GM18502 (cell line): ENCODE measurements around the gene ZBTB7B.
A peak's percentile ranks its signal among the peaks of the same experiment; 100 is the strongest.
"Not testable (repeated sequence)": the region's sequence is repeated elsewhere in the genome, so short reads cannot be mapped to it uniquely, and the experiment has no call there.

Experiments used
- ATAC-seq: cut with Tn5 transposase; IDR thresholded peaks from one replicate; pipeline ENCODE4 v1.9.1; 2021; ENCODE audit warnings: mild to moderate bottlenecking; ENCODE audit not compliant: unreplicated experiment, poor library complexity

Gene ZBTB7B

GRCh38 chr1:154986736-154987135, 15.9 kb upstream of the ZBTB7B start:
- ATAC-seq = not testable (repeated sequence)

- ATAC-seq = no peak
These were observed 15.3 kb upstream of the ZBTB7B start for GRCh38 chr1:154987326-154987725.

GRCh38 chr1:154988058-154988954, 14.3 kb upstream of the ZBTB7B start:
- ATAC-seq = no peak

- ATAC-seq = no peak
These were observed 13.3 kb upstream of the ZBTB7B start for GRCh38 chr1:154989195-154989860.

GRCh38 chr1:154990276-154990675, 12.3 kb upstream of the ZBTB7B start:
- ATAC-seq = no peak

- ATAC-seq = no peak
These were observed 9.7 kb upstream of the ZBTB7B start for GRCh38 chr1:154992721-154993571.

- ATAC-seq = no peak
These were observed 8.9 kb upstream of the ZBTB7B start, which contains the start of gene LENEP for GRCh38 chr1:154993572-154994268. LENEP (plus strand) TSS chr1:154993586; CDS start chr1:154993608, 22 bp downstream.

GRCh38 chr1:154994269-154994587, 8.4 kb upstream of the ZBTB7B start:
- ATAC-seq = no peak

GRCh38 chr1:154994591-154994990, 8.0 kb upstream of the ZBTB7B start:
- ATAC-seq = no peak

- ATAC-seq = not testable (repeated sequence)
These were observed 7.2 kb upstream of the ZBTB7B start for GRCh38 chr1:154995301-154995983.

GRCh38 chr1:154996966-154997701, 5.5 kb upstream of the ZBTB7B start:
- ATAC-seq = no peak

- ATAC-seq = no peak
These were observed 4.3 kb upstream of the ZBTB7B start for GRCh38 chr1:154998201-154998780.

- no peak for ATAC-seq
These were observed 3.6 kb upstream of the ZBTB7B start for GRCh38 chr1:154998818-154999570.

- no peak for ATAC-seq
These were observed 2.8 kb upstream of the ZBTB7B start for GRCh38 chr1:154999571-155000410.

GRCh38 chr1:155000411-155000725, 2.2 kb upstream of the ZBTB7B start:
- no peak for ATAC-seq

GRCh38 chr1:155000726-155001424, 1.7 kb upstream of the ZBTB7B start:
- ATAC-seq = peak; percentile 39

- no peak for ATAC-seq
These were observed 1.3 kb upstream of the ZBTB7B start for GRCh38 chr1:155001425-155001674.
